ENCODE results near the gene POLN.

The POLN gene

DNA sequence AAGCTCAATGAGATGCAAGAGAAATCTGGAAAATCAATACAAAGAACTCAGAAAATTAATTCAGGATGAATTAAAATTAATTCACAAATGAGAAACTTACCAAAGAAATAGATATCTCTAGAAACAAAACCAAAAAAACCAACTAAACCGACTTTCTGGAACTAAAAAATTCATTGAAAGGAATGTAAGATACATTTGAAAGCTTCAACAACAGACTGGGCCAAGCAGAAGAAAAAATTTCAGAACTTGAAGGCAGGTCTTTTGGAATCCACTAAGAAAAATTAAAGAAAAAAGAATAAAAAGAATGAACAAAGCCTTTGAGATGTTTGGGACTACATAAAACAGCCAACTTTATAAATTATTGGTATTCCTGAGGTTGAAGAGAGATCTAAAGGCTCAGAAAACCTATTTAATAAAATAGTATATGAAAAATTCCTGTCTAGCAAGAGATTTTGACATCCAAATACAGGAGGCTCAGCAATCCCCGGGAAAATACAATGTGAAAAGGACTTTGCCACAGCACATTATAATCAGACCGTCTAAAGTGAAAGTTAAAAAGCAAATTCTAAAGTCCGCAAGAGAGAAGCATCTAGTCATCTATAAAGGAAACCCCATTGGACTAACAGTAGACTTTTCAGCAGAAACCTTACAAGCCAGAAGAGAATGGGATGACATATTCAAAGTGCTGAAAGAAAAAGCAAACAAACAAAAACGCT is 138.6 kb downstream of the POLN start:
- no peak for DNase-seq

GRCh38 chr4:2102045-2102883 is 139.7 kb downstream of the POLN start:
- DNase-seq, result no peak

- no peak for DNase-seq
Measured at GRCh38 chr4:2101346-2102044, 140.4 kb downstream of the POLN start.

DNA sequence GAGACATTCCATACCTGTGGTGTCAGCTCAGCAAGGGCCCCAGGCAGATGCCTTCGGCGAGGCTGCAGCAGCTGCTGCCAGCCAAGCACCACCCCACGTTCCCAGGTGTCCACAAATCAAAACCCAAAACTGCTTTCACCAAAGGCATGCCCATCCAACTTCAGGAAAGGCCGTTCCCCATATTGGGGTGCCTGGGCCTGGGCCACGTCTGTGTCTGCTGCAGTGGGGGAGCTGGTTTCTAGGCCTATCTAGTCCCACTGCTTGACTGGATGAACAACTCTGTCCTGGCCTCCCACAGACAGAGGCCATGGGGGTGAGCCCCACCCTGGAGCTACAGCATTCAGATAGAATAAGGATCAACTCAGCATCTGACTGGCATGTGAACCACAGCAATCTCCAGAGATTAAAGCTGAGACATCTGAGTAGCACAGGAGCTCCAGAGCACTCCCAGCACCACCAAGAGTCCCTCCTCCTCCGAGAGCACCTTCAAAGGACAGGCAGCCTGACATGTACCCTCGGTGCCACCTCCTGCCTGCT is 145.8 kb downstream of the POLN start:
- DNase-seq, result no peak

- DNase-seq, result no peak
Measured at GRCh38 chr4:2095236-2096072, 146.5 kb downstream of the POLN start.

- DNase-seq, result no peak
Measured at GRCh38 chr4:2094545-2094944, 147.4 kb downstream of the POLN start.

GRCh38 chr4:2093265-2093664 is 148.7 kb downstream of the POLN start:
- DNase-seq, result no peak

DNA sequence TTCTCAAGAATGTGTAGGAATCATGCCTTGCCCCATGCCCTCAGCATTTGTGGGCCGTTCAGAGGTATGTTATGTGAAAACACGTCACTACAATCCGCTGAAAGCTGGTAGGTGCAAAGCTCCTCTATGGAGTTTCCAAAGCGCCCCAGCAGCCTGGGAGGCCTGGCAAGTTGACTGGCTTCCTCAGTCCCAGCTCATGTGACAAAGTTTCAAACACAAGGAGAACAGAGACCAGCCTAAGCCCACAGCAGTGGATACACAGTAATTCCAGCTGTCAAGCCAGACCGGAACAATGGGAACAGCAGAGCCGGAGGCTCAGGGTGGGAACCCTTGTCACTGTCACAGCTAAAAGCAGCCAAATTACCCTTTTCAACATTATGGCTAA is 149.3 kb downstream of the POLN start:
- DNase-seq, result no peak

- no peak for DNase-seq
Measured at GRCh38 chr4:2091990-2092668, 149.8 kb downstream of the POLN start.

- DNase-seq, result no peak
Measured at GRCh38 chr4:2090642-2091041, 151.3 kb downstream of the POLN start.

DNA sequence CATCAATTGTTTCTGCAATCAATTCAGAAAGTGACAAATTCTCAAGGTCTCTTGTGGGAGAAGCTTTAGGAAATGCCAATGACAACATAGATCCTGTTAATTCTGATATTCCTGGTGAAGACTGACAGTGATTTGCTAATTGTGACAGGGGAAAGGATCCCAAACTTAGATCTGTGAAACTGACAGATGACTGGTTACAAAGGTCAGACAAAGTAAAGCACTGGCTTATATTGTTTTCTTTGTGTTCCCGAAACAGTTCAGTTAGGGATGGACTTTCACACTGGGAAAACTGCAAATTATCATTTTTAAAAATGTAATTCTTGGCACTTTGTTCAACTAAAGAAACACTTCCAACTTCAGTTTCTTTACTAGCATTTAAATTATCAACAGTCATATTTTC is 152.7 kb downstream of the POLN start:
- no peak for DNase-seq

- DNase-seq, result no peak
Measured at GRCh38 chr4:2087170-2087569, 154.8 kb downstream of the POLN start.

DNA sequence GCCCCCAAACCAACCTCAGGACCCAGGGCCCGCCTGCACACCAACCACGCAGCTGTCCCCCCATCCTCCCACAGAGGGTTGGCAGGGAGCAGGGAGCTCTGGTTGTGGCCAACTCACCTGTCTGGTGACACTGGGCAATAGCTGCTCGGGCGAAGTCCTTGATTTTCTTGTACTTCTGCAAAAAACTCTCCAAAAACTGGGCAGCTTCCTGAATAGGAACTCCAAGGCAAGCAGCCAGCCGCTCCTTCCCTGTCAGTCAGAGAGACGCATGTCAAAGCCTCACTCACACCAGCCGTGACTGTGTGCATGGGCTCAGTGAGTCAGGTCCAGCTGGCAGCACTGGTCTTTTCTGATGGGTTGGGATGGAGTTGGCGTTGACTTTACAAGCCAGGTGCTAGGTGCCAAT is 156.4 kb downstream of the POLN start:
- no peak for DNase-seq

DNA sequence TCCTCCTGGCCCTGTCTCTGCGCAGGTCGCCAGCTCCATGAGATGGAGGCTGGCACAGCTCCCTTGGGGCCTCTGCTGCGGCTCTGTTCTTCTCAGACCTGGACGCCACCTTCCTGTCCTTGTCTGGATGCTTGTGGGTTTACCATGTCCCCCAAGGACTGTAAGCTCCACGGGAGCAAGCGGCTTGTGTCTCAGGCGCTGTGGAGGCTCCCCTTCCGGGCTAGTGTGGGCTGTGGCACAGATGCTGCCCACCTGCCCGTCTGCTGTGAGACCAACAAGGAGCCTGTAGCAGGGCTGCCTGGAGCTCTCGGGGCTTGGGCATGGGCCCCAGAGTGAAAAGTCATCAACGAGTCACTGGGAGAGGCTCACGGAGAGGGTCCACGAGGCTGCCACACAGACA is 157.6 kb downstream of the POLN start:
- no peak for DNase-seq

GRCh38 chr4:2083826-2084160 is 158.1 kb downstream of the POLN start:
- no peak for DNase-seq

DNA sequence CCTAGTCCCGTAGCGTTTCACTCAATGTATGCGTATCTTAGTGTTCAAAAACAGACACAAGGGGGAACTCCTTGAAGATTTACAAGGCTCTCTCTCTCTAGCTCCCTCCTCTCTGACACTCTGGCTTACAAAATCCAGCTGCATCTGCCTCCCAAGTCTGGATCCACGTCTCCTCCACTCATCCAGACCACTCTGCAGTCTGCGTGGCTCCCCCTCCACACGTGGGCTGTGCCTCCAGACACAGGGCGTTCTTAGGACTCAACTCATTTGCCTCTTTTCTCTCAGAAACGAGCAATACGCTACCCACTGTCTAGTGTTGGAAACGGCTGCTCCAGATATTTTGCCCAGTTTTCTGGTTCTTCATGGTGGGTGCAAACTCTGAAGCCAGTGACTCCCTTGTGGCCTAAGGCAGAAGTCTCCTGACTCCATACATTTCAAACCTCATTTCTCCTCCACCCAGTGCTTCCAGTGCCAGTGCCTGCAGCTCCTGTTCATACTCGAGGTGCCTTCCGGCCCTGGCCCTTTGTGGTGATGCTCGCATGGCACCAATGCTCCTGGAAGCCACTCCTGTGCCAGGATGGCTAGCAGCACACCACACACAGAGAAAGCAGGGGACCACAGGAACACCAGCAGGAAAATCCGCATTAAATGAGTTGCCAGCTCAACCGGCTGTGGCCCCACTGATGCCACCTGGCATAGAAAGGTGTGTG is 158.7 kb downstream of the POLN start:
- DNase-seq, result peak in 1 of 2 experiments; percentile 63

DNA sequence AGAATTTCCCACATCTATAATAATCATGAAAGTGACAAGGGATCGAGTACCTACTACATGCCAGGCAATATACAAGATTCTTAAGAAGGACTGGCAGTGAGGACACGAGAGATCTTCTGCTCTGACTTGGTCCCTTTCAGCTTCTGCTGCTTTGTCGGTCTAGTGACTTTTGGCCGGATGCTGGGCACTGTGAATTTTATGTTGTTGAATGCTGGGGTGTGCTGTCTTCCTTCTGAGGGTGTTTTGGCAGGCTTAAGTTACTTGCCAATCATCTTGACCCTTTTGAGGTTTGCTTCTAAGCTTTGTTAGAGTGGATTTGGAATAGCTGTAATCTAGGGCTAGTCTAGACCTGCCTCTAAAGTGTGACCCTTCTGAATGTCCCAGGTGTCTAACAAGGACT is 159.3 kb downstream of the POLN start:
- DNase-seq, result no peak

DNA sequence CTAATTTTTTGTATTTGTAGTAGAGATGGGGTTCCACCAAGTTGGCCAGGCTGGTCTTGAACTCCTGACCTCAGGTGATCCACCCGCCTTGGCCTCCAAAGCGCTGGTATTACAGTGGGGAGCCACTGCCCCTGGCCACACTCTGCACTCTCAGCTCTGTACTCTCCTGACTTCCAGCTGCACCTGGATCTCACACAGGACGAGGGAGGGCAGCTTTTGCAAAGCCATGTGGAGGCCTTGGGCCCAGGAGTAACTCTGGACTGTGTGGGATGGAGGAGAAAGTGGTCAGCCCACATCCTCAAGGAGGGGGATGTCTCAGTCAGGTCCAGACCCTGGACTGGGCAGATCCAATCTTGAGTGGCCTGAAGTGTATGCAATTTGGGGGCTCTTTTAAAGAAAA is 159.8 kb downstream of the POLN start:
- no peak for DNase-seq

DNA sequence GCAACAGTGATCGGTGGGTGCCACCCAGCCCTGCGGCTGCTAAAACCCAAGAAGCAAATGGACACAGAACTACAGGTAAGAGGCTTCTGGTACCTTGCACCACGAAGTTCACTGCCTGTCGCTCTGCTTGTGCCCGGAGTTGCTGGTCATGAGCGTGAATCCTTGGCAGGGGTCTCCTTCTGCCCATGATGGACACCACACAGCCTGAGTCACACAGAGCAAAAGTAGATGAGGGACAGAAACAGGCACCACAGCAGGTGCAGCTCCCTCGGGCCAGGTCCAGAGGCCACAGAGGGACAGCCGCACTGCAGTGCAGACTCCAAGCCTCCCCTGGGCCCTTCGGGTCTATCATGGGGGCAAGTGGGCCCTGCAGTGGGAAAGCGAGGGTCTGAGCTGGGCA is 160.4 kb downstream of the POLN start:
- DNase-seq, result no peak

DNA sequence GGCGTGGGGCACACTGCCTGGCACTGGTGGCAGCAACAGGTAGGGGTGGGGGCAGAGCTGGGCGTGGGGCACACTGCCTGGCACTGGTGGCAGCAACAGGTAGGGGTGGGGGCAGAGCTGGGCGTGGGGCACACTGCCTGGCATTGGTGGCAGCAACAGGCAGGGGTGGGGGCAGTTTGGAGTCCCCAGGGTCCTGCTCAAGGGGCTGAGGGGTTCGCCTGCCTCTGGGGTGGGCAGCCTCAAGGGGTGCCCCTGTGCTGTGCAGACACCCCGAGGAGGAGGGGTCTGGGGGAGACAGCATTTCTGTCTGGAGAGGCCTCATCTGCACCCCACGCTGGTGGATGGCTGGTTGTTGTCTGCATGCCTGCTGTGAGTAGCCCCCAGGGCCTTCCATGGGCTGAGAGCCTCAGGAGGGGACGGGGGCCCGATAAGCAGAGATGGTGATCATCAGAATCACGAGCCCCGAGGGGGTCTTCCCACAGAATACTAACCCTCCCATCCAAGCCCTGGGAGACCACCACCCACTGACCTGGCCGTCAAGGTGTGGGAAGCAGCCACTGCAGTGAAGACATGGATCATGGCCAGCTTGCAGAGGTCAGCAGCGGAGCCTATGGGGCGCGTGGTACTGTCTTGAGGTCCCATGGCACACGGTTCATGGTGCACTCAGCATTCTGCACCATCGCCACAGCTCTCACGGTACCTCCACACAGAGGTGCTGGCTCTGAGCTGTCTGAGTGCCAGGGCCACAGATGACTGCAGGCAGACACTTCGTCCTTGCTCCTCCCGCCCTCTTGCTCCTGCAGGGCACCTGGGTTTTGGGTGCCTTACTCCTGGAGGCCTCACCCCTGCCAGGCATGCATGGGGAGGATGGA is 161.3 kb downstream of the POLN start:
- no peak for DNase-seq
